ENCODE measurements around the gene SERPINB8.

DNA sequence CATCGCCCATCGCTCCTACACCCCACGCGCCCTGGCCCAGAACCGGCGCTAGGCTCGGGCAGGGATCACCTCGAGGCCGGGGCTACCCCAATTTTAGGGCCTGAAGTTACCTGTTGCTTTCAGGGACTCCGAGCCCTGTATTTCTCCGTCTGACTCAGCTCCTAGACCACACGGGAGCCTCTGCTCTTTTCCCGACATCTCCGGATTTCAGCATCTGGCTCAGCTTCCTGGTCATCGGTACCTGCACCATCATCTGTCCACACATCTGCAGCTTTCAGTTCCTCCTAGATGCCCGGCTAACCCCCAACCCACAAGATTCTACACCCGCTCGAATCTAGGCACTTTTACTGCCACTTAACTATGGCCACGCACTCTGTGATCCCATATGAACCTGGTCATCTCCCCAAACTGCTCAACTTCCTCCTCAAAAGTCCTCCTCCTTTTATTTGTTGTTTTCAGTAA lies 32.9 kb upstream of the SERPINB8 start:
- TF ChIP-seq TAF1 (IDR thresholded peaks at IDR 0.05; ENCODE audit: borderline replicate concordance, low read depth, low read length) = no peak
- no peak for TF ChIP-seq POLR2AphosphoS5 (IDR thresholded peaks at IDR 0.05; ENCODE audit: low read depth, low read length)
- TF ChIP-seq POLR2A (IDR thresholded peaks at IDR 0.05; ENCODE audit: low read depth, low read length) = no peak
